Gastrocnemius medialis (tissue), 4 donors: ENCODE results near the gene PFKP. TPM values are rescaled to one million over a fixed set of nuclear protein-coding genes. Genes with fewer than 3 reads are reported as not detected.

Experiments
- ATAC-seq, 2 donors: fragments of 150-250 bp; one replicate each; pipeline ENCODE4 v1.9.1; 2016
- DNase-seq, 2 donors: peaks; one replicate each; pipeline ENCODE4 v3.0.0-alpha.2; 2019
- H3K27ac ChIP-seq, 4 donors: fragments of 200-600 bp; sonication (generic); 1 replicate in 1 of 4; 2 replicates in 3 of 4; pipeline ENCODE4 v1.5.1; 2016 to 2018; ENCODE audit warnings: mild to moderate bottlenecking in 2 of 4, moderate library complexity in 1 of 4
- H3K27me3 ChIP-seq, 3 donors: fragments of 200-600 bp; sonication (generic) in 2 of 3; 1 replicate in 1 of 3; 2 replicates in 2 of 3; pipeline versions ENCODE4 v1.5.1 to v1.6.0; 2016 to 2019; ENCODE audit warnings: mild to moderate bottlenecking in 1 of 3, moderate library complexity in 1 of 3
- H3K36me3 ChIP-seq, 2 donors: fragments of 200-600 bp; sonication (generic) in 1 of 2; one replicate each; pipeline ENCODE4 v1.5.1; 2017 to 2018
- H3K4me1 ChIP-seq, 2 donors: fragments of 200-600 bp; sonication (generic) in 1 of 2; one replicate each; pipeline ENCODE4 v1.5.1; 2016 to 2017; ENCODE audit warnings: mild to moderate bottlenecking in 2 of 2
- H3K4me3 ChIP-seq, 4 donors: fragments of 200-600 bp; sonication (generic) in 3 of 4; 1 replicate in 1 of 4; 2 replicates in 3 of 4; pipeline ENCODE4 v1.5.1; 2016 to 2019; ENCODE audit warnings: mild to moderate bottlenecking in 2 of 4
- H3K9me3 ChIP-seq, 3 donors: fragments of 200-600 bp; sonication (generic) in 2 of 3; 1 replicate in 1 of 3; 2 replicates in 2 of 3; pipeline ENCODE4 v1.5.1; 2016 to 2019
- POLR2A ChIP-seq, 2 donors: fragments of 450-650 bp; IDR thresholded peaks; one replicate each; pipeline ENCODE4 v1.6.1; 2017; ENCODE audit warnings: antibody characterized with exemption in 2 of 2, mild to moderate bottlenecking in 2 of 2, moderate library complexity in 2 of 2
- in situ Hi-C, 4 donors: fragments of 200-750 bp; cut with MboI; loops; one replicate each; pipeline versions ENCODE4 v1.15.0 to v1.8.0; 2017; ENCODE audit warnings: low sequenced_read_pairs in 4 of 4
- intact Hi-C: fragments of 100-400 bp; cut with DNase I; formaldehyde crosslinking; loops from one replicate; pipeline ENCODE4 v1.15.1; 2023; ENCODE audit warnings: low total_unique reads
- total RNA-seq, 4 donors: library from RNA; depleted of rRNA; stranded (reverse); fragments of >200 nt; gene quantifications; one replicate each; pipeline versions ENCODE4 v1.1.0 to v1.2.3, GENCODE V29; 2016
- TF ChIP-seq, protein P1 (sequence below), 5 experiments: fragments of 450-650 bp in 3 of 5; fragments of 200-600 bp in 2 of 5; sonication (generic) in 2 of 5; IDR thresholded peaks in 4 of 5; conservative IDR thresholded peaks in 1 of 5; 1 replicate in 4 of 5; 2 replicates in 1 of 5; pipeline ENCODE4 v1.5.1; 2016 to 2019; ENCODE audit warnings: antibody characterized with exemption in 5 of 5, mild to moderate bottlenecking in 3 of 5, moderate library complexity in 3 of 5

PFKP gene
- total RNA-seq, 4 donors from 2014 or later: 21.3 to 171 (median 38.9) TPM

DNA sequence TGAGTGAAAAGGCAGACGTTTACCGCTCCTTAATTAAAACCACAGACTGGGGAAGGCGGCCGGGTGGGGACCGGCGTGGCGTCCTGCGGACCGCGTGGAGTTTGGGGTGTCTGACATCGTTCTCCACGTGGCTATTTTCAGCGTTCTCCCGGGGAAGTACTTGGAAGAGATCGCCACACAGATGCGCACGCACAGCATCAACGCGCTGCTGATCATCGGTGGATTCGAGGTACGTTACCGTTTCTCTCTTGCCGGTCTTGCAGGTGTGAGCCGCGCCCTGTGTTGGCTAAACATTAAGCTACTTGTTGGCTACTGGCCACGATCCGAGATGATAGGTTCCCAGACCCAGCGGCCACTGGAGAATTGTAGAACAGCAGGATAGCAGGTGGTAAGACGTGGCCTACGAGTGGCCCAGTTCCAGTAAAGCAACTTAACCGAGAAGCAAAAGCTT lies 51.3 kb downstream of the PFKP start:
- no peak for ATAC-seq
- intact Hi-C loops: no loop called here
- peaks cover 0 to 25% of the 10 kb centered on the region in 2 donors for H3K36me3 ChIP-seq

DNA sequence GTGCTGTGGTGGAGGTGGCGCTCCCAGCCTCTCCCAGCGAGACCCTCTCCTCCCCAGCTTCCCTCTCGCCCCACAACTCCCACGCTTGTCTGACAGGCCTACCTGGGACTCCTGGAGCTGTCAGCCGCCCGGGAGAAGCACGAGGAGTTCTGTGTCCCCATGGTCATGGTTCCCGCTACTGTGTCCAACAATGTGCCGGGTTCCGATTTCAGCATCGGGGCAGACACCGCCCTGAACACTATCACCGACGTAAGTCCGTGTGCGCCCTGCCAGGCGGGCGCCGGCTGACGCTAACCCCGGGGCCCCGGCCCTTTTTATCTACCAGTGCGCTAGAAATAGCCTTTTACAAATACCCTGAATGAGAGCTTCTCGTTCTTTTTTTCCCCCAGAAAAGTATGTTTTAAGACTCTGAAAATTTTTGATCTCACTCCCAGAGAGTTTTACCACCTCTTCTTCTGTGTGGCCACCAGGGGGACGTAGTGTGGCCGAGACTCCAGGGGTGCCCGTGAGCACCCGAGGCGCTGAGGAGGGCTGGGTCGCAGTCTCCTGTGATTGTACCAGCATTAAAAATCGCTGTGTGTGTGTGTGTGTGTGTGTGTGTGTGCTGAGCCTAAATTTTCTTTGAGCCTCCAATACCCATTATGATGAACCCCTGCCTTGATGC lies 52.6 kb downstream of the PFKP start:
- Histone ChIP-seq H3K36me3 (peaks cover 0 to 26% of the 10 kb centered on the region in 2 donors), H3K4me3 (no peak overlapping the region), H3K27me3 (no peaks in the 10 kb centered on the region), H3K4me1 (no peaks in the 10 kb centered on the region), H3K9me3 (no peaks in the 10 kb centered on the region), H3K27ac (no peak overlapping the region)
- intact Hi-C loops: no loop called here
- DNase-seq (no peak), ATAC-seq (no peak)
- TF ChIP-seq, protein P1, sequence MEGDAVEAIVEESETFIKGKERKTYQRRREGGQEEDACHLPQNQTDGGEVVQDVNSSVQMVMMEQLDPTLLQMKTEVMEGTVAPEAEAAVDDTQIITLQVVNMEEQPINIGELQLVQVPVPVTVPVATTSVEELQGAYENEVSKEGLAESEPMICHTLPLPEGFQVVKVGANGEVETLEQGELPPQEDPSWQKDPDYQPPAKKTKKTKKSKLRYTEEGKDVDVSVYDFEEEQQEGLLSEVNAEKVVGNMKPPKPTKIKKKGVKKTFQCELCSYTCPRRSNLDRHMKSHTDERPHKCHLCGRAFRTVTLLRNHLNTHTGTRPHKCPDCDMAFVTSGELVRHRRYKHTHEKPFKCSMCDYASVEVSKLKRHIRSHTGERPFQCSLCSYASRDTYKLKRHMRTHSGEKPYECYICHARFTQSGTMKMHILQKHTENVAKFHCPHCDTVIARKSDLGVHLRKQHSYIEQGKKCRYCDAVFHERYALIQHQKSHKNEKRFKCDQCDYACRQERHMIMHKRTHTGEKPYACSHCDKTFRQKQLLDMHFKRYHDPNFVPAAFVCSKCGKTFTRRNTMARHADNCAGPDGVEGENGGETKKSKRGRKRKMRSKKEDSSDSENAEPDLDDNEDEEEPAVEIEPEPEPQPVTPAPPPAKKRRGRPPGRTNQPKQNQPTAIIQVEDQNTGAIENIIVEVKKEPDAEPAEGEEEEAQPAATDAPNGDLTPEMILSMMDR (IDR thresholded peaks at IDR 0.05 in 4 of 5, conservative IDR thresholded peaks at IDR 0.05 in 1 of 5): peak in 2 of 5 experiments; percentile 25 to 44
- TF ChIP-seq POLR2A (IDR thresholded peaks at IDR 0.05): no peak
- in situ Hi-C loops: no loop called here

More for the DNA sequence above, 51.3 kb downstream of the PFKP start:
- Histone ChIP-seq H3K4me1 (no peaks in the 10 kb centered on the region), H3K27me3 (no peaks in the 10 kb centered on the region), H3K4me3 (no peak overlapping the region), H3K27ac (no peak overlapping the region), H3K9me3 (no peaks in the 10 kb centered on the region)
- in situ Hi-C loops: no loop called here
- no peak for DNase-seq
- no peak for TF ChIP-seq POLR2A (IDR thresholded peaks at IDR 0.05)
- TF ChIP-seq, protein P1 (IDR thresholded peaks at IDR 0.05 in 4 of 5, conservative IDR thresholded peaks at IDR 0.05 in 1 of 5): no peak

GRCh38 chr10:3122034-3122433 lies 54.7 kb downstream of the PFKP start:
- DNase-seq (no peak), ATAC-seq (no peak)
- Histone ChIP-seq H3K4me1 (peaks cover 6 to 7% of the 10 kb centered on the region in 2 donors), H3K9me3 (no peaks in the 10 kb centered on the region), H3K4me3 (no peak overlapping the region), H3K27me3 (no peaks in the 10 kb centered on the region), H3K27ac (no peak overlapping the region), H3K36me3 (peaks cover 0 to 26% of the 10 kb centered on the region in 2 donors)
- in situ Hi-C loops (no loop called here), intact Hi-C loops (no loop called here)
- TF ChIP-seq, protein P1 (IDR thresholded peaks at IDR 0.05 in 4 of 5, conservative IDR thresholded peaks at IDR 0.05 in 1 of 5): no peak
- TF ChIP-seq POLR2A (IDR thresholded peaks at IDR 0.05): no peak

DNA sequence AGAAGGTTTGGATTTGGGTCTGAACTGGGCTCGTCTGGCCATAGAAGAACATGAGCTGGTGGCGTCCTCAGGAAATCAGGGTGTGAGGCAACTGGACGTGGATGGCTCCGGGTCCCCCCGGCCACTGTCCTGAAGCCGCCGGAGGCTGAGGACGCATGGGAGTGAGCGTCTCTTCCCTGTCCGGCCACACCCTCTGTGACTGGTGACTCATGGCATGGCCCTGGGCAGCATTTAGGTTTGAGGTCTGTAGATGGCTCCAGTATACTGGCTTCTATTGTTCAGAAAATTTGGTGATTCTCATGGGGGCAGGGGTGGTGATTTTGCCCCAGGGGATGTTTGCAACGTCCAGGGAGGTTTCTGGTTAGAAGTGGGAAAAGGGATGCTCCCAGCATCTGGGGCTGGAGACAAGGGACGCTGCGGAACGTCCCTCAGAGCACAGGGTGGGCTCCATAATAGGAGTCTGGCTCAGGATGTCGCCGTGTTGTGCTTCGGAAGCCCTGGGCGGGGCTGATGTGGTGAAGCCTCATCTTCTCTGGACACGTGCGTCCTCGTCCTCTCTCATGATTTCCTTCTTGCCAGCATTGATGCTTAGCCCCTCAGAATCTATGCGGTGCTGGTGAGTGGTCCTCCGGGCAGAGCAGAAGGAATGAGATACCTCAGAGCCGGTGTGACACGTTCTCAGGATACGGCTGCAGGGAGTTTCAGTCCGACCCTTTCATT lies 55.3 kb downstream of the PFKP start:
- no peaks in the 10 kb centered on the region for H3K27me3 ChIP-seq
- no peak for DNase-seq
- ATAC-seq: no peak
- peaks cover 12 to 13% of the 10 kb centered on the region in 2 donors for H3K4me1 ChIP-seq
- intact Hi-C loops (no loop called here), in situ Hi-C loops (no loop called here)
- no peak overlapping the region for H3K4me3 ChIP-seq
- no peak overlapping the region for H3K27ac ChIP-seq
- no peak for TF ChIP-seq POLR2A (IDR thresholded peaks at IDR 0.05)
- TF ChIP-seq, protein P1 (IDR thresholded peaks at IDR 0.05 in 4 of 5, conservative IDR thresholded peaks at IDR 0.05 in 1 of 5): no peak
- peaks cover 0 to 23% of the 10 kb centered on the region in 2 donors for H3K36me3 ChIP-seq
- H3K9me3 ChIP-seq: no peaks in the 10 kb centered on the region
